H1 (cell line): ENCODE data around the gene HS6ST2. TPM values are rescaled to one million over a fixed set of nuclear protein-coding genes. Genes with fewer than 3 reads are reported as not detected.

Source experiments
- CTCF ChIA-PET: fragments of 300-600 bp; sonication (Branson Sonifier 250); formaldehyde crosslinking; loops from one replicate; lab custom pipeline; 2021; ENCODE audit not compliant: partially characterized antibody; lab: Charles Lee
- POLR2A ChIA-PET: fragments of 300-600 bp; sonication (Branson Sonifier 250); formaldehyde crosslinking; loops from one replicate; lab custom pipeline; 2021; ENCODE audit warnings: inconsistent platforms; ENCODE audit not compliant: partially characterized antibody; lab: Charles Lee
- DNase-seq, 2 experiments: peaks; one replicate each; pipeline versions ENCODE4 v3.0.0 to v3.0.0-alpha.2; 2010 to 2022; ENCODE audit warnings: low spot score in 2 of 2, low read depth in 1 of 2, mixed read lengths in 1 of 2
- FAIRE-seq: peaks from 2 replicates; lab custom pipeline; 2011; peaks lifted over from hg19 to GRCh38; lab: Jason Lieb, UNC
- H2AFZ ChIP-seq: 2 replicates; pipeline ENCODE4 v1.8.1; 2012; ENCODE audit warnings: low read length, inconsistent platforms
- H2AK5ac ChIP-seq: 2 replicates; pipeline ENCODE4 v1.6.1; 2013; ENCODE audit warnings: low read depth, low read length
- H2BK120ac ChIP-seq: replicated peaks from 2 replicates; pipeline ENCODE3; 2013; ENCODE audit warnings: low read depth, low read length, inconsistent platforms
- H2BK12ac ChIP-seq: 2 replicates; pipeline ENCODE4 v1.6.1; 2013; ENCODE audit warnings: low read depth, low read length
- H2BK15ac ChIP-seq: 2 replicates; pipeline ENCODE4 v1.6.1; 2013; ENCODE audit warnings: low read length
- H2BK20ac ChIP-seq: 2 replicates; pipeline ENCODE4 v1.6.1; 2013; ENCODE audit warnings: low read length
- H2BK5ac ChIP-seq: 2 replicates; pipeline ENCODE4 v1.6.1; 2013; ENCODE audit warnings: low read depth, low read length
- H3K14ac ChIP-seq: 2 replicates; pipeline ENCODE4 v1.6.1; 2013; ENCODE audit warnings: inconsistent platforms; ENCODE audit not compliant: insufficient read length
- H3K18ac ChIP-seq: 2 replicates; pipeline ENCODE4 v1.6.1; 2013; ENCODE audit warnings: low read length; ENCODE audit errors: extremely low read depth
- H3K23ac ChIP-seq: 2 replicates; pipeline ENCODE4 v1.6.1; 2013; ENCODE audit warnings: inconsistent platforms; ENCODE audit not compliant: insufficient read length
- H3K23me2 ChIP-seq: 2 replicates; pipeline ENCODE4 v1.6.1; 2013; ENCODE audit warnings: low read depth, low read length
- H3K27ac ChIP-seq: 2 replicates; pipeline ENCODE4 v1.6.1; 2011; ENCODE audit warnings: low read depth, low read length, inconsistent platforms
- H3K27me3 ChIP-seq, 4 experiments: replicated peaks in 1 of 4; 1 replicate in 1 of 4; 2 replicates in 3 of 4; pipeline versions ENCODE4 v1.6.1 to v1.8.1; 2011 to 2013; ENCODE audit warnings: low read length in 3 of 4, mild to moderate bottlenecking in 3 of 4, inconsistent platforms in 2 of 4, mixed read lengths in 2 of 4, moderate library complexity in 1 of 4; ENCODE audit not compliant: control insufficient read depth in 3 of 4, insufficient read depth in 3 of 4; ENCODE audit errors: extremely low read depth in 1 of 4
- H3K36me3 ChIP-seq, 4 experiments: 2 replicates each; pipeline versions ENCODE4 v1.6.1 to v1.8.1; 2011 to 2013; ENCODE audit warnings: mild to moderate bottlenecking in 4 of 4, low read length in 3 of 4, moderate library complexity in 2 of 4, control low read depth in 1 of 4, inconsistent platforms in 1 of 4; ENCODE audit not compliant: insufficient read depth in 4 of 4, control insufficient read depth in 2 of 4
- H3K4ac ChIP-seq: replicated peaks from 2 replicates; pipeline ENCODE3; 2013; ENCODE audit warnings: low read length, low read depth, mixed read lengths, inconsistent platforms; ENCODE audit not compliant: insufficient read length
- H3K4me1 ChIP-seq, 4 experiments: replicated peaks in 1 of 4; 1 replicate in 1 of 4; 2 replicates in 3 of 4; pipeline versions ENCODE4 v1.6.1 to v1.8.1; 2011 to 2013; ENCODE audit warnings: low read length in 3 of 4, inconsistent platforms in 2 of 4, mixed read lengths in 1 of 4; ENCODE audit not compliant: insufficient read depth in 4 of 4, control insufficient read depth in 3 of 4
- H3K4me2 ChIP-seq, 2 experiments: 2 replicates each; pipeline versions ENCODE4 v1.6.1 to v1.8.1; 2011 to 2013; ENCODE audit warnings: low read depth in 2 of 2, low read length in 2 of 2, control low read depth in 1 of 2, inconsistent platforms in 1 of 2, mild to moderate bottlenecking in 1 of 2; ENCODE audit not compliant: insufficient read depth in 1 of 2
- H3K4me3 ChIP-seq, 4 experiments: fragments of 200-600, 300-600 bp in 1 of 4; sonication (generic), shearing (Covaris generic), sonication (Bioruptor Twin) in 1 of 4; 2 replicates each; pipeline versions ENCODE4 v1.5.1 to v1.8.1; 2011 to 2016; ENCODE audit warnings: low read length in 4 of 4, low read depth in 3 of 4, control low read depth in 2 of 4, inconsistent platforms in 2 of 4, mild to moderate bottlenecking in 2 of 4, mixed read lengths in 1 of 4, moderate library complexity in 1 of 4; ENCODE audit not compliant: insufficient read depth in 2 of 4; ENCODE audit errors: extremely low read depth in 1 of 4
- H3K56ac ChIP-seq: replicated peaks from 2 replicates; pipeline ENCODE3; 2013; ENCODE audit warnings: low read depth, mild to moderate bottlenecking, mixed read lengths, low read length, inconsistent platforms; ENCODE audit not compliant: insufficient read length
- H3K79me1 ChIP-seq: 2 replicates; pipeline ENCODE4 v1.6.1; 2013; ENCODE audit warnings: low read depth, low read length, control low read depth
- H3K79me2 ChIP-seq, 2 experiments: 2 replicates each; pipeline versions ENCODE4 v1.6.1 to v1.8.1; 2012 to 2013; ENCODE audit warnings: low read length in 2 of 2, mild to moderate bottlenecking in 2 of 2, inconsistent platforms in 1 of 2; ENCODE audit not compliant: insufficient read depth in 2 of 2, control insufficient read depth in 1 of 2
- H3K9ac ChIP-seq, 4 experiments: replicated peaks in 1 of 4; 1 replicate in 1 of 4; 2 replicates in 3 of 4; pipeline versions ENCODE4 v1.6.1 to v1.8.1; 2011 to 2013; ENCODE audit warnings: low read depth in 3 of 4, low read length in 3 of 4, control low read depth in 2 of 4, mild to moderate bottlenecking in 2 of 4, moderate library complexity in 2 of 4, inconsistent platforms in 1 of 4; ENCODE audit errors: extremely low read depth in 1 of 4
- H3K9me3 ChIP-seq, 2 experiments: 2 replicates each; pipeline versions ENCODE4 v1.6.1 to v1.8.1; 2012 to 2013; ENCODE audit warnings: mild to moderate bottlenecking in 2 of 2, moderate library complexity in 2 of 2, control low read depth in 1 of 2, inconsistent platforms in 1 of 2, low read depth in 1 of 2, low read length in 1 of 2, mixed read lengths in 1 of 2; ENCODE audit not compliant: insufficient read depth in 2 of 2
- H4K20me1 ChIP-seq, 2 experiments: replicated peaks in 1 of 2; 2 replicates each; pipeline versions ENCODE3 to v1.8.1; 2011 to 2013; ENCODE audit warnings: inconsistent platforms in 2 of 2, low read length in 2 of 2, mild to moderate bottlenecking in 1 of 2; ENCODE audit not compliant: insufficient read depth in 2 of 2, control insufficient read depth in 1 of 2
- H4K5ac ChIP-seq: 2 replicates; pipeline ENCODE4 v1.6.1; 2013; ENCODE audit warnings: low read length, low read depth, mixed read lengths, inconsistent platforms; ENCODE audit not compliant: insufficient read length
- H4K8ac ChIP-seq: 2 replicates; pipeline ENCODE4 v1.8.0; 2013; ENCODE audit warnings: mild to moderate bottlenecking, moderate library complexity, low read length, inconsistent platforms; ENCODE audit not compliant: insufficient read depth; ENCODE audit errors: extremely low read depth
- H4K91ac ChIP-seq: replicated peaks from 2 replicates; pipeline ENCODE3; 2013; ENCODE audit warnings: low read length, mixed read lengths, inconsistent platforms; ENCODE audit not compliant: insufficient read length
- ATF3 ChIP-seq: IDR thresholded peaks from 2 replicates; pipeline ENCODE4 v1.6.1; 2011; ENCODE audit warnings: low read depth, mild to moderate bottlenecking, low read length; ENCODE audit not compliant: insufficient read depth
- RAD21 ChIP-seq, 2 experiments: IDR thresholded peaks in 1 of 2; conservative IDR thresholded peaks in 1 of 2; 2 replicates each; pipeline ENCODE4 v1.6.1; 2011; ENCODE audit warnings: low read depth in 2 of 2, low read length in 2 of 2, improper control_type of control experiment in 1 of 2, inconsistent platforms in 1 of 2, mild to moderate bottlenecking in 1 of 2, moderate library complexity in 1 of 2
- RNF2 ChIP-seq: fragments of 200-900, 300-1000 bp; sonication (generic); IDR thresholded peaks from 2 replicates; pipeline ENCODE4 v1.7.1; 2016; ENCODE audit warnings: borderline replicate concordance, low read depth, mild to moderate bottlenecking, antibody characterized with exemption, low read length; ENCODE audit not compliant: poor library complexity, severe bottlenecking; ENCODE audit errors: missing control alignments
- SIX5 ChIP-seq: IDR thresholded peaks from 2 replicates; pipeline ENCODE4 v1.6.1; 2011; ENCODE audit warnings: mild to moderate bottlenecking, low read depth, low read length
- WGBS, 2 experiments: shearing (Covaris generic) in 1 of 2; methylation state at CpG; one replicate each; pipeline versions ENCODE4 v1.1.6 to v1.1.7; 2013 to 2015; ENCODE audit warnings: low lambda C conversion rate in 2 of 2, mixed read lengths in 2 of 2, inconsistent platforms in 1 of 2, low coverage in 1 of 2, missing lambda C conversion rate in 1 of 2; ENCODE audit not compliant: insufficient replicate concordance in 2 of 2, insufficient coverage in 1 of 2, insufficient read length in 1 of 2; ENCODE audit errors: extremely low coverage in 1 of 2, missing lambda C conversion rate in 1 of 2; 5-methylcytosine and 5-hydroxymethylcytosine counted together
- polyA plus RNA-seq, 7 experiments: library from polyadenylated mRNA; depleted of rRNA in 3 of 7; stranded (reverse) in 5 of 7; unstranded in 2 of 7; fragments of >200 nt in 5 of 7; fragments of 200-250 nt in 2 of 7; gene quantifications; 1 replicate in 5 of 7; 2 replicates in 1 of 7; 4 replicates in 1 of 7; pipeline versions ENCODE4 v1.2.1 to v1.2.3, GENCODE V29; 2011 to 2013; ENCODE audit warnings: missing spikeins in 2 of 7, mixed read lengths in 2 of 7
- total RNA-seq: library from RNA; stranded (reverse); fragmentation: NEBNext Ultra II Directional; extraction: Animal tissue kit (Norgen Biotek cat#: 25700); gene quantifications from 2 replicates; pipeline ENCODE4 v1.2.1, GENCODE V29; 2021

The HS6ST2 gene
- total and polyA plus RNA-seq, 2 of the 8 experiments (the other 6 are each of a cell fraction or from before 2014, with no cell fraction given), result 3.9 TPM

GRCh38 chrX:132673331-132673730 is 285.1 kb downstream of the HS6ST2 start:
- Histone ChIP-seq H4K8ac (no peak overlapping the region), H2BK15ac (no peak overlapping the region), H2BK12ac (no peak overlapping the region), H3K4ac (no peak overlapping the region), H3K9me3 (no peaks in the 10 kb centered on the region), H3K27me3 (peaks cover 13 to 56% (median 41%) of the 10 kb centered on the region in 4 experiments), H3K4me2 (no peak overlapping the region), H3K79me1 (no peaks in the 10 kb centered on the region), H3K36me3 (no peaks in the 10 kb centered on the region), H2AK5ac (no peak overlapping the region), H3K79me2 (no peaks in the 10 kb centered on the region), H2BK120ac (no peak overlapping the region), H3K9ac (no peak overlapping the region), H3K23ac (no peak overlapping the region), H3K14ac (no peak overlapping the region), H2BK5ac (no peak overlapping the region), H3K4me3 (no peak overlapping the region), H4K5ac (no peak overlapping the region), H4K91ac (no peak overlapping the region)
- DNase-seq, result no peak
- TF ChIP-seq RAD21 (IDR thresholded peaks at IDR 0.05 in 1 of 2, conservative IDR thresholded peaks at IDR 0.05 in 1 of 2; ENCODE audit: low read depth in 2 of 2, low read length in 2 of 2) (no peak), RNF2 (no peak), ATF3 (no peak), SIX5 (no peak)
- TF ChIP-seq, all 59 proteins: peak for 0
- POLR2A ChIA-PET, result no interaction called here
- WGBS, 2 experiments, result 30% methylated on average over 1 of the region's 1 CpG; no CpG with 5 or more reads in 1 of the 2 experiments
- Histone ChIP-seq H3K27ac (no peak overlapping the region), H4K20me1 (peaks cover 0 to 6% of the 10 kb centered on the region in 2 experiments), H3K56ac (no peak overlapping the region), H3K4me1 (peaks cover 1 to 6% (median 4%) of the 10 kb centered on the region in 4 experiments; a peak in 4 of 7 replicates), H2AFZ (no peak overlapping the region), H3K23me2 (no peaks in the 10 kb centered on the region), H2BK20ac (no peak overlapping the region), H3K18ac (no peak overlapping the region)
- CTCF ChIA-PET, result interaction anchor here (1.4 to 1.5 kb wide), 2 partner anchors 42 to 67 kb away, joined by 3 to 4 read pairs; no protein-coding TSS in a partner anchor
- FAIRE-seq, result peak; percentile 39
